NT2/D1 (cell line): ENCODE results near the gene TATDN3.

Experiments used
- SUZ12 ChIP-seq: IDR thresholded peaks from 2 replicates; pipeline ENCODE4 v1.6.1; 2011; ENCODE audit not compliant: insufficient read length, insufficient read depth; ENCODE audit errors: extremely low read depth
- YY1 ChIP-seq: IDR thresholded peaks from 2 replicates; pipeline ENCODE4 v1.6.1; 2011; ENCODE audit not compliant: insufficient read length, insufficient read depth
- ZNF274 ChIP-seq: IDR thresholded peaks from 2 replicates; pipeline ENCODE4 v1.6.1; 2011; ENCODE audit warnings: mild to moderate bottlenecking, low read depth, low read length

DNA sequence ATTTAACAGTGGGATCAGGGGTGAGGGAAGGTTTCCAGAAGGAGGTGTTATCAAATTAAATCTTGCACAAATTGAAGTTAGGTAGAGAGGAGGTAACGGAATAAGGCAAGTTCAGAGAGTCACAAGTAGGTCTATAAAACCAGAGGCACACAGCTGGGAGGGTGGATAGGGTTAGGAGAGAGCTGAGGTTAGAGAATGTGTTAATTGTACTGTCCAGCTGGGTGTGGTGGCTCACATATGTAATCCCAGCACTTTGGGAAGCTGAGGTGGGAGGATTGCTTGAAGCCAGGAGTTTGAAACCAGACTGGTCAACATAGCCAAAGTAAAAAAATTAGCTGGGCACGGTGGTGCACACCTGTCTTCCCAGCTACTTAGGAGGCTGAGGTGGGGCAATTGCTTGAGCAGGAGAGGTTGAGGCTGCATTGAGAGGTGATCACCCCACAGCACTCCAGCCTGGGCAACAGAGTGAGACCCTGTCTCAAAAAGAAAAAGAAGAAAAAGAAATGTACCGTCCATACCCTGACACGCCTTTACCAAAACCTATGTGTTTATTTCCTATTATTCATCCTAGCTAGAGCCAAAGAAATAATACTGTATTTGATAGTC lies 35.6 kb downstream of the TATDN3 start:
- no peak for TF ChIP-seq YY1
- no peak for TF ChIP-seq ZNF274
- no peak for TF ChIP-seq SUZ12
